Fibroblast of pulmonary artery (primary cell): ENCODE data around the gene PTPRT.
A peak's percentile ranks its signal among the peaks of the same experiment; 100 is the strongest.

Experiments used
- DNase-seq: peaks from one replicate; pipeline ENCODE4 v3.0.0-alpha.2; 2010; ENCODE audit warnings: low read depth
- H3K4me3 ChIP-seq: replicated peaks from 2 replicates; pipeline ENCODE4 v1.5.1; 2011; ENCODE audit warnings: low read depth, mild to moderate bottlenecking, control low read depth, low read length, moderate library complexity
- CTCF ChIP-seq: IDR thresholded peaks from 2 replicates; pipeline ENCODE4 v1.5.1; 2011; ENCODE audit warnings: mild to moderate bottlenecking, control low read depth, low read length, inconsistent platforms; ENCODE audit errors: missing control alignments

PTPRT gene

GRCh38 chr20:43194137-43194536 is 4.4 kb upstream of the PTPRT start:
- DNase-seq, result no peak

GRCh38 chr20:43193443-43193842 is 3.7 kb upstream of the PTPRT start:
- no peak for DNase-seq
- no peak overlapping the region for H3K4me3 ChIP-seq
- no peak for TF ChIP-seq CTCF

More at GRCh38 chr20:43194137-43194536, 4.4 kb upstream of the PTPRT start:
- no peak for TF ChIP-seq CTCF
- H3K4me3 ChIP-seq, result no peak overlapping the region

GRCh38 chr20:43191946-43192863 is 2.5 kb upstream of the PTPRT start:
- peak; percentile 22 for TF ChIP-seq CTCF
- DNase-seq, result no peak
- no peak overlapping the region for H3K4me3 ChIP-seq

GRCh38 chr20:43191143-43191542 is 1.4 kb upstream of the PTPRT start:
- TF ChIP-seq CTCF, result no peak
- DNase-seq, result no peak
- H3K4me3 ChIP-seq, result no peak overlapping the region

- H3K4me3 ChIP-seq, result no peak overlapping the region
- no peak for TF ChIP-seq CTCF
- DNase-seq, result no peak
These were observed 737 bp upstream of the PTPRT start for GRCh38 chr20:43190332-43190953.

- TF ChIP-seq CTCF, result no peak
- no peak for DNase-seq
- H3K4me3 ChIP-seq, result no peak overlapping the region
These were observed 699 bp downstream of the PTPRT start for GRCh38 chr20:43188861-43189553.
